BLaER1 (cell line): Measurements from ENCODE around the gene RNF150.

Source experiments
- H3K27ac ChIP-seq: shearing (Covaris generic); formaldehyde crosslinking; 2 replicates; pipeline ENCODE4 v1.8.1; 2022
- H3K27me3 ChIP-seq: shearing (Covaris generic); formaldehyde crosslinking; 2 replicates; pipeline ENCODE4 v1.8.1; 2022
- H3K36me3 ChIP-seq: shearing (Covaris generic); formaldehyde crosslinking; 2 replicates; pipeline ENCODE4 v1.8.1; 2022
- H3K4me1 ChIP-seq: shearing (Covaris generic); formaldehyde crosslinking; 2 replicates; pipeline ENCODE4 v1.8.1; 2022
- H3K4me2 ChIP-seq: shearing (Covaris generic); formaldehyde crosslinking; 2 replicates; pipeline ENCODE4 v1.8.1; 2022
- H3K4me3 ChIP-seq: shearing (Covaris generic); formaldehyde crosslinking; 2 replicates; pipeline ENCODE4 v1.8.1; 2022
- H3K9ac ChIP-seq: shearing (Covaris generic); formaldehyde crosslinking; 2 replicates; pipeline ENCODE4 v1.8.1; 2022
- H3K9me3 ChIP-seq: shearing (Covaris generic); formaldehyde crosslinking; 2 replicates; pipeline ENCODE4 v1.8.1; 2022
- H4K20me1 ChIP-seq: shearing (Covaris generic); formaldehyde crosslinking; 2 replicates; pipeline ENCODE4 v1.8.1; 2022
- Cebpa-rat ChIP-seq: shearing (Covaris generic); IDR thresholded peaks from 2 replicates; pipeline ENCODE4 v1.8.1; 2022

Gene RNF150

DNA sequence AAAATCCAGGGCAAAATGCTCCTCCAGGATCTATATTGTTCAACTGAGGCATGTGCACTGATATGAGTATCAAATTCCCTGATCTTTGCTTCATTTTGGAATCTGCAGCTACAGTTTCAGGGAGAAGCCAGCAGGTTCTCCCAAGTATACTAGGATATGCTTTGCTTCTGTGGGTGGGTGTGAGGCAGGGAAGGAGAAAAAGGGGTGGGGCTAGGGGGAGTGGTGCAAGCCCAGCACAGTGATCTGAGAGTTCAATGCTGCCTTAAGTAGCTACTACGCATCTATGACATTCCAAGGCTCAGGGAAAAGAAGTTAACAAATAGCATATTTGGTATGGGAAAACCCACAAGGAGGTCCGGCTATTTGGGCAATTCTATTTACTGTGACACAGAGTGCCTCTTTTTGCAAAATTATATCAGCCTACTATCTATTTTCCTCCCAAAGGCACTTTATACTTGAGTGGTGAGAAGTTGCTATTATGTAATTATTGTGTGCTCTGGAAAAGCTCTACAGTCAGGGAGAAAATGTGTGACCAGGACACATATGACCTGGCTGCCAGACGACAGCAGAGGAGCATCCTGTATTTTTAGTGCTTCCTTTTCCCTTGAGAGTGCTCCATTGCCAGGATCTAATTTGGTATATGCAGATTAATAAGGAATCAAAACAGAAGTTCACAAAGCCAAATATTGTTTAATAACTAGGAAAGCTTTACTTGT is 162.0 kb downstream of the RNF150 start:
- Histone ChIP-seq H3K27me3 (no peaks in the 10 kb centered on the region), H4K20me1 (no peaks in the 10 kb centered on the region), H3K9me3 (no peaks in the 10 kb centered on the region), H3K4me1 (no peaks in the 10 kb centered on the region), H3K36me3 (no peaks in the 10 kb centered on the region), H3K4me3 (no peak overlapping the region), H3K27ac (no peak overlapping the region), H3K9ac (no peak overlapping the region), H3K4me2 (no peak overlapping the region)
- no peak for TF ChIP-seq Cebpa-rat

DNA sequence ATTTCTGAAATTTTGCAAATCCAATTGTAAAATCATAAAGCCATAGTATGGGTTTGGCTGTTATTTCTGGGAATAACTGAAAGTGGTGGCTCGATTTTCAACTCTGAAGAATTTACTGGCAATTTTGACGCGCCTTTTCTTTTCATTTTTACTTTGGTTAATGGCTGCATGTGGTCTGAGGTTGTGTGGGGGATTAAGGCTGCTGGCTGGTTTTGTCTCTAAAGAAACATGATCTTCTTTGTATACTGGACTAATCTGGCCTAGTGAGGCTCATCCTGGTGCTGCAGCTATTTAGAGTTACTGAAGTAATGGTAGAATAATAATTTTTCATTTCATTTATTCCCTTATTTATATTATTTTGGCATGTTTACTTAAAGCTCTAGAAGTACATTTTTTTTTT is 164.0 kb downstream of the RNF150 start:
- Histone ChIP-seq H3K36me3 (no peaks in the 10 kb centered on the region), H3K9me3 (no peaks in the 10 kb centered on the region), H3K27me3 (no peaks in the 10 kb centered on the region), H3K4me1 (no peaks in the 10 kb centered on the region), H3K4me3 (no peak overlapping the region), H3K27ac (no peak overlapping the region), H3K9ac (no peak overlapping the region), H4K20me1 (no peaks in the 10 kb centered on the region), H3K4me2 (no peak overlapping the region)
- no peak for TF ChIP-seq Cebpa-rat

DNA sequence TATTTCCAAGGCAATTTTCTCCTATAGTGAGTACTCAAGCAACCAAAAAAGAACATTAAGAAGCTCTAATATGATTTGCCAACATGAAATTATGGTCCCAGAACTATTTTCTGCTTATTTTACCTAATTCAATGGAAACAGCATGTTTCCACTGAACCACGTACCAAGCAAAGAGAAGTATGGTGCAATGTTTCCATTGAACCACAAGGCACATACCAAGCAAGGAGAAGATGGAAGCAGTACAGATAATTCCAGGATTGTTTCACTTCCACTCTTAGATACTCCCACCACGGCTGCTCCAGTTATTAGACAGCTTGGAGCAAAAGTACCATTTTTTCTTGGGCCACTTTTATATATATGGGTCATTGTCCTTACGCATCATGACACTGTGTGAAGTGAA is 164.9 kb downstream of the RNF150 start:
- TF ChIP-seq Cebpa-rat = no peak
- Histone ChIP-seq H3K4me1 (no peaks in the 10 kb centered on the region), H3K36me3 (no peaks in the 10 kb centered on the region), H3K4me3 (no peak overlapping the region), H4K20me1 (no peaks in the 10 kb centered on the region), H3K9ac (no peak overlapping the region), H3K27ac (no peak overlapping the region), H3K9me3 (no peaks in the 10 kb centered on the region), H3K27me3 (no peaks in the 10 kb centered on the region), H3K4me2 (no peak overlapping the region)

GRCh38 chr4:140963883-140964282 is 169.4 kb downstream of the RNF150 start:
- Histone ChIP-seq H3K4me3 (no peak overlapping the region), H3K27ac (no peak overlapping the region), H3K4me2 (no peak overlapping the region), H3K9ac (no peak overlapping the region), H4K20me1 (no peaks in the 10 kb centered on the region), H3K4me1 (no peaks in the 10 kb centered on the region), H3K9me3 (no peaks in the 10 kb centered on the region), H3K27me3 (no peaks in the 10 kb centered on the region), H3K36me3 (no peaks in the 10 kb centered on the region)
- no peak for TF ChIP-seq Cebpa-rat

DNA sequence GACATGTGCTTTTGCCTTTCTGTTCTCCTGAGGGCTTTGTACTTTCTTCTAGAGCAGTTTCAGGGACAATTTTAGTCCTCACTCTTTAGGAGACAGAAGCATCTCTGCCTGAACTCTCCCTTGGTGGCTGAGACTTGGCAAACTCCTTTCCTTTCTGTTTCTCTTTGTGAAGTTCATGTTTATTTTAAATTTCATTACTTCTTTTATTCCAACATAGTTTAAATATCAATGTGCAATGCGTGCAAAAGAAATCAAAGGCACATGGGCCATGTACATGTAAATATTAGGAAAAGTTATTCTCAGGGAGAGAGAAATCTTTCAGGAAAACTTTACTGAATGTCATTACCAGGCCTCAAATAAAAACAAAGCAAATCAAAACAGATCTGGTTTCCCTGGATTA is 177.6 kb downstream of the RNF150 start:
- no peaks in the 10 kb centered on the region for H3K4me1 ChIP-seq
- no peaks in the 10 kb centered on the region for H3K36me3 ChIP-seq
- no peak overlapping the region for H3K9ac ChIP-seq
- H3K27ac ChIP-seq = no peak overlapping the region
- no peaks in the 10 kb centered on the region for H4K20me1 ChIP-seq
- no peak for TF ChIP-seq Cebpa-rat
- peaks cover 5% of the 10 kb centered on the region; the same call in 1 of the 2 replicates for H3K9me3 ChIP-seq
- H3K27me3 ChIP-seq = no peaks in the 10 kb centered on the region
- no peak overlapping the region for H3K4me2 ChIP-seq
- H3K4me3 ChIP-seq = no peak overlapping the region

GRCh38 chr4:140952717-140953116 is 180.6 kb downstream of the RNF150 start:
- Histone ChIP-seq H3K4me1 (no peaks in the 10 kb centered on the region), H3K9me3 (peaks cover 5% of the 10 kb centered on the region; the same call in 1 of the 2 replicates), H3K27me3 (no peaks in the 10 kb centered on the region), H3K9ac (no peak overlapping the region), H4K20me1 (no peaks in the 10 kb centered on the region), H3K36me3 (no peaks in the 10 kb centered on the region), H3K4me3 (no peak overlapping the region), H3K4me2 (no peak overlapping the region), H3K27ac (no peak overlapping the region)
- TF ChIP-seq Cebpa-rat = no peak

DNA sequence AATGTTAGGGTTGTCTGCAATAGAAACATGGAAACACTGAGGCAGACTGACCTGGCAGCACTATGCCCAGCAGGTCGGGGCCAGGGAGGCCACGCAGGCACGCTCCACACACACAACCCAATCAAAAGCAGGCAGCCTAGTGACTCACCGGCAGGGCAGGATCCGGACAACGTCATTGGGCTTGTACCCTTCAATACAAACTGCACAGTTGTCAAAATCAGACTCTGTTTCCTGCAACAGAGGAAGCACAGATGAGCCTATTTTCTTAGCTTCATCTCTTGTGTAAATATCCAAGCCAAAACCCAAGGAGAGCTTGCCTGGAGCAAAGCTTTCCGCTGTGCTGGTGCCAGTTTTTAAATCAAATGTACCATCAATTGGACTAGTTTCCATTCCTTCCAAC is 185.8 kb downstream of the RNF150 start:
- H3K27ac ChIP-seq = no peak overlapping the region
- H3K4me3 ChIP-seq = no peak overlapping the region
- no peaks in the 10 kb centered on the region for H3K36me3 ChIP-seq
- H4K20me1 ChIP-seq = no peaks in the 10 kb centered on the region
- no peak overlapping the region for H3K9ac ChIP-seq
- no peaks in the 10 kb centered on the region for H3K4me1 ChIP-seq
- H3K27me3 ChIP-seq = no peaks in the 10 kb centered on the region
- TF ChIP-seq Cebpa-rat = no peak
- H3K9me3 ChIP-seq = no peaks in the 10 kb centered on the region
- no peak overlapping the region for H3K4me2 ChIP-seq

GRCh38 chr4:140945106-140945505 is 188.2 kb downstream of the RNF150 start:
- H3K27ac ChIP-seq = no peak overlapping the region
- H3K4me1 ChIP-seq = no peaks in the 10 kb centered on the region
- no peaks in the 10 kb centered on the region for H4K20me1 ChIP-seq
- TF ChIP-seq Cebpa-rat = no peak
- H3K4me3 ChIP-seq = no peak overlapping the region
- H3K4me2 ChIP-seq = no peak overlapping the region
- no peaks in the 10 kb centered on the region for H3K9me3 ChIP-seq
- no peak overlapping the region for H3K9ac ChIP-seq
- H3K27me3 ChIP-seq = no peaks in the 10 kb centered on the region
- no peaks in the 10 kb centered on the region for H3K36me3 ChIP-seq

DNA sequence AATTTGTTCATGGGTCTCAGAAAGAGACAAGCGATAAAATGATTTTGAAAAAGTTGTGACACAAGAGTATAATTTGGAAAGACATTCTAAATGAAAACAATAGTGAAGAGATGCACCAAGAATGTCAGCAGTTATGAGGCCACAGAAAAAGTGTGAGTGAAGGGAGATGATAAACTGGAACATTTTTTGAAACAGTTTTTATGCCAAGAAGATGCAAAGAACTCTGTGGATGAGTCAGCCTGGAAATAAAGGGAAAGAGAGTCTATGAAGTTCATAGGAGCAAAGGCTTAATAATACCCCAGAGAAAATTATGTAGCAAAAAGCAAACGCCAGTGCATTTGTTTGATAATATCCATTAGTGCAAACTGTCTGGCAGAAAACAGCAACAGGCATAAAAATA is 188.7 kb downstream of the RNF150 start:
- no peak overlapping the region for H3K4me3 ChIP-seq
- no peak overlapping the region for H3K4me2 ChIP-seq
- H3K27ac ChIP-seq = no peak overlapping the region
- no peaks in the 10 kb centered on the region for H4K20me1 ChIP-seq
- no peaks in the 10 kb centered on the region for H3K4me1 ChIP-seq
- H3K27me3 ChIP-seq = no peaks in the 10 kb centered on the region
- TF ChIP-seq Cebpa-rat = no peak
- no peaks in the 10 kb centered on the region for H3K9me3 ChIP-seq
- H3K36me3 ChIP-seq = no peaks in the 10 kb centered on the region
- no peak overlapping the region for H3K9ac ChIP-seq

GRCh38 chr4:140944199-140944515 is 189.1 kb downstream of the RNF150 start:
- Histone ChIP-seq H3K27me3 (no peaks in the 10 kb centered on the region), H3K4me3 (no peak overlapping the region), H3K4me1 (no peaks in the 10 kb centered on the region), H3K9ac (no peak overlapping the region), H3K4me2 (no peak overlapping the region), H3K9me3 (no peaks in the 10 kb centered on the region), H3K27ac (no peak overlapping the region), H4K20me1 (no peaks in the 10 kb centered on the region), H3K36me3 (no peaks in the 10 kb centered on the region)
- TF ChIP-seq Cebpa-rat = no peak
